NCI-H82 treated with DMSO at 0.1 percent for 48 hours (cell line): Measurements from ENCODE around the gene AHSA1.
"Not testable (repeated sequence)": the region's sequence is repeated elsewhere in the genome, so short reads cannot be mapped to it uniquely, and the experiment has no call there.

Experiments used
- DNase-seq: peaks from one replicate; lab custom pipeline; 2025; ENCODE audit not compliant: unreplicated experiment; lab: John Stamatoyannopoulos, UW

Gene AHSA1

GRCh38 chr14:77457522-77458248, at the start of gene AHSA1, which contains the start of gene VIPAS39:
Gene AHSA1, plus strand, starts transcription at chr14:77458093. Its CDS starts 97 bp downstream, at chr14:77458190.
Gene VIPAS39, minus strand, starts transcription at chr14:77457601. Its CDS starts 3,499 bp downstream, at chr14:77454102.
- DNase-seq, result peak; percentile 97

DNA sequence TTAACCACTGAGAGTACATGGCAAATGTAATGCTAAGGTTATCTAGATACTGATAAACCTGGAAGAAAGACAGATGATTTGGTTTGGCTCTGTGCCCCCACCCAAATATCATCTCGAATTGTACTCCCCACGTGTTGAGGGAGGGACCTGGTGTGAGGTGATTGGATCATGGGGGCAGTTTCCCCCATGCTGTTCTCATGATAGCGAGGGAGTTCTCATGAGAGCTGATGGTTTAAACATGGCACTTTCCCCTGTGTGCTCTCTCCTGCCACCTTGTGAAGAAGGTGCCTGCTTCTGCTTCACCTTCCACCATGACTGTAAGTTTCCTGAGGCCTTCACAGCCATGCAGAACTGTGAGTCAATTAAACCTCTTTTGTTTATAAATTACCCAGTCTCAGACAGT, 48.8 kb upstream of the AHSA1 start:
- no peak for DNase-seq

DNA sequence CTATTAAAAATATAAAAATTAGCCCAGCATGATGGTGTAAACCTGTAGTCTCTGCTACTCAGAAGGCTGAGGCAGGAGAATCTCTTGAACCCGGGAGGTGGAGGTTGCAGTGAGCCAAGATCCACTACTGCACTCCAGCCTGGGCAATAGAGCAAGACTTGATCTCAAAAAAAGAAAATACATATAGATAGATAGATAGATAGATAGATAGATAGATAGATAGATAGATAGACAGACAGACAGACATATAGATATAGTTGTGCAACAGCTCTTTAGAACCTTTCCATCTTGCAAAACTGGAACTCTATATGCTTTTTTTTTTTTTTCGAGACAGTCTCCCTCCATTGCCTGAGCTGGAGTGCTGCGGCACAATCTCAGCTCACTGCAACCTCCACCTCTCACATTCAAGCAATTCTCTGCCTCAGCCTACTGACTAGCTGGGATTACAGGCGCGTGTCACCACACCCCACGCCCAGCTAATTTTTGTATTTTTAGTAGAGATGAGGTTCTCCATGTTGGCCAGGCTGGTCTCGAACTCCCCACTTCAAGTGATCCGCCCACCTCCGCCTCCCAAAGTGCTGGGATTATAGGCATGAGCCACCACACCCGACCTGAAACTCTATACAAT, 42.4 kb upstream of the AHSA1 start:
- not testable (repeated sequence) for DNase-seq

DNA sequence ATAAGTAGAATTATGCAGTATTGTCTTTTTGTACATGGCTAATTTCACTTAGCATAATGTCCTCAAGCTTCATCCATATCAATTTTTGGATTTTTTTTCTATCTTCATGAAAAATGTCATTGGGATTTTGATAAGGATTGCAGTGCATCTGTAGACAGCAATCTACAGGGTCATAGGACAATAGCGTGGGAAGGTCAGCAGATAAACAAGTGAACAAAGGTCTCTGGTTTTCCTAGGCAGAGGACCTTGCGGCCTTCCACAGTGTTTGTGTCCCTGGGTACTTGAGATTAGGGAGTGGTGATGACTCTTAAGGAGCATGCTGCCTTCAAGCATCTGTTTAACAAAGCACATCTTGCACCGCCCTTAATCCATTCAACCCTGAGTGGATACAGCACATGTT, 41.8 kb upstream of the AHSA1 start:
- DNase-seq, result not testable (repeated sequence)

GRCh38 chr14:77416836-77417235, 41.1 kb upstream of the AHSA1 start:
- DNase-seq, result no peak

DNA sequence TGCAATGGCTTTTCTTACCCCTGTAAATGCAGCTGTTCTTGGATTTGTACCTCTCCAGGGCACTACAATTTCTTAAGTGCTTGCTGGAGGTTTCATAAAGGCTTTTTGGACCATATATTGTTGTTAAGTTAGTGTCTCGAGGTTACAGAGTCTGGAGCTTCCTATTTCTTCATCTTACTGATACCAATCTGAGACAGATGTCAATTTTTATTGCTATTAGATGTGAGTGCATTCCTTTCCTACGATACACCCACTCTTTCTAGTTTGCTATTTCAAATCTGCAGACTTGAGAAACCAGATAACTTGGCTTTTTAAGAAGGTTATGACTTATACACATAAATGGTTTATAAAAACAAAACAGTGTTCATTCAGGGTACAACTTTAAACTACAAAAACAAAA, 36.7 kb upstream of the AHSA1 start:
- DNase-seq, result no peak

- DNase-seq, result no peak
These were observed 34.5 kb upstream of the AHSA1 start, which contains the start of gene NOXRED1 for GRCh38 chr14:77423423-77423822. Gene NOXRED1, minus strand, starts transcription at chr14:77423523. Its CDS starts 634 bp downstream, at chr14:77422889.

DNA sequence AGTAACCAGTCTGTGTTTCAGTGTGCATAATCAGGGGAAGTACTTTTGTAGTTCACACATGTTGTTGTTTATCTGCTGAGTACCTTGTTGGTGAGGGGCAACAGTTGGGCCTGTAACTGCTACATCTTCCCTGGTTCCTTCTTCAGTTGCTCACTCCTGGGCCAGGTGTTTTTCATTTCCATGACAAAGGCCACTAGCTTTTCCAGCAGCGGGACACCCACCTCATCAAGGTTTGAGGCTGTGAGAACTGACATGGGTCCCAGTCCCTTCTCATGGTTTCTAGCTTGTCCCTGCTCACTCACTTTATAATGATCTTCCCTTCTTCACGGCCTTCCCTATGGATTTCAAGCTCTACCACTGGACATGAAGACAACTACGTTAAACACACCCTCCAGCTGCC, 33.0 kb upstream of the AHSA1 start:
- no peak for DNase-seq

GRCh38 chr14:77426396-77426795, 31.5 kb upstream of the AHSA1 start:
- no peak for DNase-seq

GRCh38 chr14:77436042-77436441, 21.9 kb upstream of the AHSA1 start:
- no peak for DNase-seq

DNA sequence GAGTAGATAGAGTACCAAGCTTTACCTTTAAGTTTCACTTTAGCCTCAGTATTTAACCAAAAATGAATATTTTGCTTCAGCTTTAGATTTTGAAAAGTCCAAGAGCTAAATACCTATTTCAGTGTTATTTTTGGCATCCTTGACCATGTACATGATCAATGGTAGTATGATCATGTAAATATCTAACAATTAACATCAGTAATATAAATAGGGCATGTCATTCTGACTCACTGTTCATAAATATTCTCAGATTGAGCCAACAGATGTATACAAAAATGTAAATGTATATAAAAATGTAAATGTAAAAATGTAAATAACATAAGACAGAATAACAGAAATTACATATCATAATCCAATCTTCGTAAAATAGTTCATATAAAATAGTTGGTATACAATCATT, 19.3 kb upstream of the AHSA1 start:
- DNase-seq, result no peak

DNA sequence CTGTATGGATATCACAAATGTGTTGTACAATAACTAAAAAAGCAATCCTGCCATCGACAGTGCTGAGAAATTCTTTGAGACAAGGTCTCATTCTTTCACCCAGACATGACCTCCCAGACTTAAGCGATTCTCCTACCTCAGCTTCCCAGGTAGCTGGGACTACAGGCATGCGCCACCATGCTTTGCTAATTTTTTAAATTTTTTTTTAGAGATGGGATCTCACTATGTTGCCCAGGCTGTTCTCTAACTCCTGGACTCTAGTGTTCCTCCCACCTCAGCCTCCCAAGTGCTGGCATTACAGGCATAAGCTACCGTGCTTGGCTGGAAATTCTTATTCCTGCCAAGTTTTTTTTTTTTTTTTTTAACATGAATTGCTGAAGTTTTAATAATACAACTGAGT, 18.0 kb upstream of the AHSA1 start:
- no peak for DNase-seq

GRCh38 chr14:77442196-77442595, 15.7 kb upstream of the AHSA1 start:
- no peak for DNase-seq

GRCh38 chr14:77455966-77456640, 1.8 kb upstream of the AHSA1 start:
- no peak for DNase-seq

- no peak for DNase-seq
These were observed 775 bp upstream of the AHSA1 start for GRCh38 chr14:77457115-77457521.

GRCh38 chr14:77458249-77458950, 507 bp downstream of the AHSA1 start:
- DNase-seq, result no peak

DNA sequence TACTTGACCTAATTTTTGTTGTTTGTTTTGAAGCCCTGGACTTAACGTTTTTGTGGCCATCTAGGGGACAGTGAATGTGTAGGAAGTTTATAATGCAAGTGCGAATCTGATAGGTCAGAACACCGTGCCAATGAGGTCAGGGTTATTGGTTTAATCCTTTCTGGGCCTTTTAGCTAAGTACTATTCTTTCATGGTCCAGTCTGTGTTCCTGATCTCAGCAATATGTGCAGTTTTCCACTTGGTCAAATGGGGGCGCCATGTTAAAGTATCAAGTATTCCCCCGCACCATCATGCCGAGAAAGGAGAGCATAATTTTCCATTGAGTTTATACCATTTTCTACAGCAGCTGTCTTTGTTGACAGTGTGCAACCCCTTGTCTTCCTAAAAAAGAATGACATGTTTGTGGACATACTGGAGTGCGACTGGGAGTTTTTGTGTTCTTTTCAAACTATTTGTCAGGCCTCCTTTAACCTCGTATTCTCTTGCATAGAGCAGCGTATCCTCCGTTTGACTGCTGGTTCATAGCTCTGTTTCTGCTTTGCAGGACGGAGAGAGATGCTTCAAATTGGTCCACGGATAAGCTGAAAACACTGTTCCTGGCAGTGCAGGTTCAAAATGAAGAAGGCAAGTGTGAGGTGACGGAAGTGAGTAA, 1.3 kb downstream of the AHSA1 start:
- peak; percentile 45 for DNase-seq

DNA sequence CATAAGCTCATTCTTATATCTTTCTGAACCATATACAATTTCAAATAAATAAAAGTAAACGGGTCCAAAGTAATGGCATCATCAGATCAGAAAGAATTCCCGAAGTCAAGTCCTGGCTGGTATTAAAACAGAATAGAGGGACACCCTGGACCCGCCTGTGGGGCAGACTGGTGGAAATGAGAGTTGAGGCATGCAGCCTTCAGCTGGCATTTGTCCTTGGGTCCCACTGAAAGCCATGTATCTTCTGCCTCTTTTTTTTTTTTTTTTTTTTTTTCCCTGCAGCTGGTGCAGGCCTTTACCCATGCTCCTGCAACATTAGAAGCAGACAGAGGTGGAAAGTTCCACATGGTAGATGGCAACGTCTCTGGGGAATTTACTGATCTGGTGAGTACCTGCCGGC, 9.9 kb downstream of the AHSA1 start:
- no peak for DNase-seq

- no peak for DNase-seq
These were observed 11.2 kb downstream of the AHSA1 start for GRCh38 chr14:77469067-77469505.

- DNase-seq, result no peak
These were observed 11.6 kb downstream of the AHSA1 start for GRCh38 chr14:77469539-77469938.
